OCI-LY3 (cell line): Measurements from ENCODE around the gene PLEKHA6.

Source experiments
- EZH2phosphoT487 ChIP-seq: fragments of 200-600 bp; shearing (Covaris generic); IDR thresholded peaks from 2 replicates; pipeline ENCODE4 v1.6.1; 2018; ENCODE audit warnings: antibody characterized with exemption, mixed run types, low read depth
- TF ChIP-seq, protein P1 (sequence below): fragments of 200-600, 300-600 bp; sonication (generic); IDR thresholded peaks from 2 replicates; pipeline ENCODE4 v1.5.1; 2014; ENCODE audit warnings: antibody characterized with exemption, low read length, low read depth

DNA sequence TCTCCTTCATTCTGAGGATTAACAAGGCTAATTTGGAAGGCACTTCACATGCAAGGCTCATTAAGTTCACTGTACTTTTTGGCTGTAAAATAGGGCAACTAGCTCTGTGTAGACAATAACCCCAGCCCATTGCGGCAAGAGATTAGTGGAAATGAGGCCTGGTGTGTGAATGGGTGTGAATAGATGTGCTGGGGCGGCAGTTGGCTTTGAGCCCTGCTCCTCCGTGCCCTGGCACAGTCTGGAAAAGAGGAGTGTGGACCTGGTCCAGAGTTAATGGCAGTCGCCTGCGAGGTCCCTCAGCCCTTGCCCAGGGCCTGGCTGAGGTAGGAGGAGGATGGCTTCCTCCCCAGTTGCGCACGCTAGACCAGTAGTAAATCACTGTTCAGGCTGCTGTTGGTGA, 168.3 kb downstream of the PLEKHA6 start:
- TF ChIP-seq, protein P1, sequence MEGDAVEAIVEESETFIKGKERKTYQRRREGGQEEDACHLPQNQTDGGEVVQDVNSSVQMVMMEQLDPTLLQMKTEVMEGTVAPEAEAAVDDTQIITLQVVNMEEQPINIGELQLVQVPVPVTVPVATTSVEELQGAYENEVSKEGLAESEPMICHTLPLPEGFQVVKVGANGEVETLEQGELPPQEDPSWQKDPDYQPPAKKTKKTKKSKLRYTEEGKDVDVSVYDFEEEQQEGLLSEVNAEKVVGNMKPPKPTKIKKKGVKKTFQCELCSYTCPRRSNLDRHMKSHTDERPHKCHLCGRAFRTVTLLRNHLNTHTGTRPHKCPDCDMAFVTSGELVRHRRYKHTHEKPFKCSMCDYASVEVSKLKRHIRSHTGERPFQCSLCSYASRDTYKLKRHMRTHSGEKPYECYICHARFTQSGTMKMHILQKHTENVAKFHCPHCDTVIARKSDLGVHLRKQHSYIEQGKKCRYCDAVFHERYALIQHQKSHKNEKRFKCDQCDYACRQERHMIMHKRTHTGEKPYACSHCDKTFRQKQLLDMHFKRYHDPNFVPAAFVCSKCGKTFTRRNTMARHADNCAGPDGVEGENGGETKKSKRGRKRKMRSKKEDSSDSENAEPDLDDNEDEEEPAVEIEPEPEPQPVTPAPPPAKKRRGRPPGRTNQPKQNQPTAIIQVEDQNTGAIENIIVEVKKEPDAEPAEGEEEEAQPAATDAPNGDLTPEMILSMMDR, result no peak
- TF ChIP-seq EZH2phosphoT487, result no peak
